SK-N-SH treated with all-trans-retinoic acid at 6 μM for 48 hours (cell line): ENCODE results near the gene SLC2A1.

Experiments
- ATAC-seq: fragments of 200-7000 bp; cut with Tn5 transposase; 3 replicates; pipeline ENCODE4 v1.9.1; 2020; ENCODE audit warnings: mild to moderate bottlenecking, moderate library complexity
- BACH2 ChIP-seq: fragments of 250-450 bp; sonication (Bioruptor Pico); IDR thresholded peaks from 2 replicates; pipeline ENCODE4 v1.9.0; 2021; ENCODE audit warnings: mild to moderate bottlenecking, borderline replicate concordance
- CREB5 ChIP-seq: fragments of 250-450 bp; sonication (Bioruptor Pico); IDR thresholded peaks from 2 replicates; pipeline ENCODE4 v1.5.1; 2020; ENCODE audit warnings: low read depth, mild to moderate bottlenecking, moderate library complexity
- CSDC2 ChIP-seq: fragments of 250-450 bp; sonication (Bioruptor Pico); IDR thresholded peaks from 2 replicates; pipeline ENCODE4 v1.5.0; 2020; ENCODE audit warnings: mild to moderate bottlenecking, moderate library complexity
- CSRNP3 ChIP-seq: fragments of 250-450 bp; sonication (Bioruptor Pico); IDR thresholded peaks from 2 replicates; pipeline ENCODE4 v1.5.1; 2021; ENCODE audit warnings: mild to moderate bottlenecking, moderate library complexity
- ESRRG ChIP-seq: fragments of 250-450 bp; sonication (Bioruptor Pico); IDR thresholded peaks from 2 replicates; pipeline ENCODE4 v1.6.1; 2021; ENCODE audit warnings: mild to moderate bottlenecking
- GLIS3 ChIP-seq: fragments of 250-450 bp; sonication (Bioruptor Pico); IDR thresholded peaks from 2 replicates; pipeline ENCODE4 v1.5.0; 2020; ENCODE audit warnings: mild to moderate bottlenecking, moderate library complexity
- ISL1 ChIP-seq: fragments of 250-450 bp; sonication (Bioruptor Pico); IDR thresholded peaks from 2 replicates; pipeline ENCODE4 v2.1.2; 2022; ENCODE audit warnings: mild to moderate bottlenecking, moderate library complexity
- OSR1 ChIP-seq: fragments of 250-450 bp; sonication (Bioruptor Pico); IDR thresholded peaks from 2 replicates; pipeline ENCODE4 v1.8.0; 2022; ENCODE audit warnings: moderate library complexity, mild to moderate bottlenecking, inconsistent platforms
- PATZ1 ChIP-seq: fragments of 250-450 bp; sonication (Bioruptor Pico); IDR thresholded peaks from 2 replicates; pipeline ENCODE4 v1.8.0; 2020; ENCODE audit warnings: mild to moderate bottlenecking, moderate library complexity, borderline replicate concordance
- POU6F1 ChIP-seq: fragments of 250-450 bp; sonication (Bioruptor Pico); IDR thresholded peaks from 2 replicates; pipeline ENCODE4 v1.8.0; 2021; ENCODE audit warnings: low read depth, mild to moderate bottlenecking, moderate library complexity, borderline replicate concordance
- PPARA ChIP-seq: fragments of 250-450 bp; sonication (Bioruptor Pico); IDR thresholded peaks from 2 replicates; pipeline ENCODE4 v1.5.0; 2020; ENCODE audit warnings: mild to moderate bottlenecking, borderline replicate concordance
- RARB ChIP-seq: fragments of 250-450 bp; sonication (Bioruptor Pico); IDR thresholded peaks from 2 replicates; pipeline ENCODE4 v1.8.0; 2021; ENCODE audit warnings: mild to moderate bottlenecking, moderate library complexity
- SNAI2 ChIP-seq: fragments of 250-450 bp; sonication (Bioruptor Pico); IDR thresholded peaks from 2 replicates; pipeline ENCODE4 v1.5.0; 2020; ENCODE audit warnings: mild to moderate bottlenecking, moderate library complexity
- TCF4 ChIP-seq: fragments of 250-450 bp; sonication (Bioruptor Pico); IDR thresholded peaks from 2 replicates; pipeline ENCODE4 v1.8.0; 2021; ENCODE audit warnings: mild to moderate bottlenecking, moderate library complexity, borderline replicate concordance
- TOX ChIP-seq: fragments of 250-450 bp; sonication (Bioruptor Pico); IDR thresholded peaks from 2 replicates; pipeline ENCODE4 v1.8.0; 2021; ENCODE audit warnings: mild to moderate bottlenecking, moderate library complexity, borderline replicate concordance
- ZC3H10 ChIP-seq: fragments of 250-450 bp; sonication (Bioruptor Pico); IDR thresholded peaks from 2 replicates; pipeline ENCODE4 v1.5.1; 2021; ENCODE audit warnings: mild to moderate bottlenecking, moderate library complexity
- ZFP3 ChIP-seq: fragments of 250-450 bp; sonication (Bioruptor Pico); IDR thresholded peaks from 2 replicates; pipeline ENCODE4 v1.5.0; 2020; ENCODE audit warnings: mild to moderate bottlenecking, moderate library complexity
- ZFP30 ChIP-seq: fragments of 450-650 bp; formaldehyde crosslinking; IDR thresholded peaks from 2 replicates; pipeline ENCODE4 v1.5.0; 2022; ENCODE audit warnings: mild to moderate bottlenecking, moderate library complexity
- ZNF565 ChIP-seq: fragments of 450-650 bp; formaldehyde crosslinking; conservative IDR thresholded peaks from 2 replicates; pipeline ENCODE4 v1.5.0; 2020; ENCODE audit warnings: low read depth, mild to moderate bottlenecking, moderate library complexity
- ZNF70 ChIP-seq: fragments of 450-650 bp; formaldehyde crosslinking; IDR thresholded peaks from 2 replicates; pipeline ENCODE4 v1.5.0; 2020; ENCODE audit warnings: mild to moderate bottlenecking, moderate library complexity
- ZNF8 ChIP-seq: fragments of 450-650 bp; formaldehyde crosslinking; IDR thresholded peaks from 2 replicates; pipeline ENCODE4 v1.5.0; 2020; ENCODE audit warnings: mild to moderate bottlenecking, moderate library complexity

SLC2A1 gene

GRCh38 chr1:42973799-42974198 is 15.1 kb upstream of the SLC2A1 start:
- TF ChIP-seq BACH2 (CRISPR knock-in tag) (no peak), PPARA (no peak), CREB5 (CRISPR knock-in tag) (no peak), TOX (CRISPR knock-in tag) (no peak), CSDC2 (no peak), PATZ1 (CRISPR knock-in tag) (no peak), ZFP30 (CRISPR knock-in tag) (no peak), RARB (CRISPR knock-in tag) (no peak)
- TF ChIP-seq, all 23 proteins: peak for 0
- ATAC-seq: no peak

GRCh38 chr1:42973286-42973685 is 14.6 kb upstream of the SLC2A1 start:
- ATAC-seq: no peak
- no peak for TF ChIP-seq RARB (CRISPR knock-in tag)
- TF ChIP-seq ZNF8 (CRISPR knock-in tag): no peak
- TF ChIP-seq OSR1 (CRISPR knock-in tag): no peak
- TF ChIP-seq ZC3H10 (CRISPR knock-in tag): no peak
- TF ChIP-seq ZFP30 (CRISPR knock-in tag): no peak
- no peak for TF ChIP-seq BACH2 (CRISPR knock-in tag)
- no peak for TF ChIP-seq CREB5 (CRISPR knock-in tag)
- TF ChIP-seq ZNF565 (CRISPR knock-in tag): no peak
- no peak for TF ChIP-seq SNAI2 (CRISPR knock-in tag)
- no peak for TF ChIP-seq ZFP3 (CRISPR knock-in tag)
- no peak for TF ChIP-seq ZNF70 (CRISPR knock-in tag)
- TF ChIP-seq ISL1 (CRISPR knock-in tag): no peak
- no peak for TF ChIP-seq CSRNP3 (CRISPR knock-in tag)
- TF ChIP-seq PPARA: no peak
- no peak for TF ChIP-seq TOX (CRISPR knock-in tag)
- no peak for TF ChIP-seq ESRRG (CRISPR knock-in tag)
- TF ChIP-seq GLIS3 (CRISPR knock-in tag): no peak
- no peak for TF ChIP-seq TCF4 (CRISPR knock-in tag)
- TF ChIP-seq POU6F1 (CRISPR knock-in tag): no peak
- TF ChIP-seq PATZ1 (CRISPR knock-in tag): no peak

- ATAC-seq: peak; percentile 88
- TF ChIP-seq ESRRG (CRISPR knock-in tag) (no peak), ISL1 (CRISPR knock-in tag) (0 out of 2 replicates have a peak, but pooled peaks have one; percentile 5)
Observed at GRCh38 chr1:42971841-42972291, 13.2 kb upstream of the SLC2A1 start.
